GM12878 (cell line): ENCODE results near the gene CDC5L. TPM values are rescaled to one million over a fixed set of nuclear protein-coding genes. Genes with fewer than 3 reads are reported as not detected.

Experiments
- ATAC-seq: fragments of 200-7000 bp; cut with Tn5 transposase; 3 replicates; pipeline ENCODE4 v1.9.1; 2020; ENCODE audit warnings: mild to moderate bottlenecking, moderate library complexity
- BruUV-seq: library from RNA; stranded (reverse); fragments of 400-500 nt; replicated peaks from 2 replicates; lab custom pipeline; 2021; lab: Mats Ljungman, UMichigan
- CTCF ChIA-PET: fragments of 300-600 bp; sonication (Branson Sonifier 250); formaldehyde crosslinking; extraction: SDS; loops from one replicate; lab custom pipeline; 2021; ENCODE audit warnings: inconsistent platforms; lab: Yijun Ruan, JAX
- POLR2A ChIA-PET: fragments of 350-600 bp; formaldehyde crosslinking; extraction: SDS; loops from one replicate; lab custom pipeline; 2021; ENCODE audit warnings: inconsistent platforms; lab: Charles Lee
- RAD21 ChIA-PET: fragments of 300-600 bp; sonication (Branson Sonifier 250); formaldehyde crosslinking; loops from one replicate; lab custom pipeline; 2023; ENCODE audit warnings: antibody characterized with exemption; ENCODE audit not compliant: unreplicated experiment; lab: Charles Lee
- SMC1A ChIA-PET: fragments of 300-600 bp; sonication (Branson Sonifier 250); formaldehyde crosslinking; loops from one replicate; lab custom pipeline; 2023; ENCODE audit not compliant: unreplicated experiment, uncharacterized antibody; lab: Charles Lee
- DNase-seq: peaks from one replicate; pipeline ENCODE4 v3.0.0-alpha.2; 2011; ENCODE audit warnings: low read depth, low spot score
- FAIRE-seq: peaks from 3 replicates; lab custom pipeline; 2011; peaks lifted over from hg19 to GRCh38; lab: Jason Lieb, UNC
- H2AFZ ChIP-seq: 2 replicates; pipeline ENCODE4 v1.6.0; 2011; ENCODE audit warnings: low read depth, low read length, control low read depth; ENCODE audit not compliant: control insufficient read depth
- H3K27ac ChIP-seq: 2 replicates; pipeline ENCODE4 v1.5.1; 2011; ENCODE audit warnings: control low read depth; ENCODE audit not compliant: control insufficient read depth, insufficient read depth
- H3K27me3 ChIP-seq, 2 experiments: replicated peaks in 1 of 2; 2 replicates each; pipeline versions ENCODE4 v1.6.0 to v1.6.1; 2011; ENCODE audit warnings: low read length in 1 of 2; ENCODE audit not compliant: control insufficient read depth in 2 of 2, insufficient read depth in 2 of 2
- H3K36me3 ChIP-seq, 2 experiments: 2 replicates each; pipeline ENCODE4 v1.5.1; 2011; ENCODE audit warnings: low read length in 1 of 2; ENCODE audit not compliant: control insufficient read depth in 2 of 2, insufficient read depth in 2 of 2
- H3K4me1 ChIP-seq: 2 replicates; pipeline ENCODE4 v1.6.1; 2011; ENCODE audit warnings: mild to moderate bottlenecking, low read length, moderate library complexity, mixed read lengths; ENCODE audit not compliant: control insufficient read depth, insufficient read depth
- H3K4me2 ChIP-seq: 2 replicates; pipeline ENCODE4 v1.6.0; 2011; ENCODE audit warnings: control low read depth; ENCODE audit not compliant: control insufficient read depth, insufficient read depth
- H3K4me3 ChIP-seq: fragments of 200-600 bp; sonication (generic); 2 replicates; pipeline ENCODE4 v1.5.1; 2016
- H3K79me2 ChIP-seq: 2 replicates; pipeline ENCODE4 v1.6.0; 2011; ENCODE audit warnings: low read length; ENCODE audit not compliant: control insufficient read depth, insufficient read depth
- H3K9ac ChIP-seq: 2 replicates; pipeline ENCODE4 v1.8.0; 2011; ENCODE audit warnings: low read length, control low read depth, mixed read lengths; ENCODE audit not compliant: control insufficient read depth, insufficient read depth
- H3K9me3 ChIP-seq: replicated peaks from 3 replicates; pipeline ENCODE4 v1.5.1; 2011; ENCODE audit warnings: mild to moderate bottlenecking, low read length; ENCODE audit not compliant: control insufficient read depth, insufficient read depth
- H4K20me1 ChIP-seq: 2 replicates; pipeline ENCODE4 v1.6.0; 2011; ENCODE audit not compliant: control insufficient read depth, insufficient read depth
- BACH1 ChIP-seq: fragments of 450-650 bp; IDR thresholded peaks from 2 replicates; pipeline ENCODE4 v1.6.1; 2017; ENCODE audit warnings: mild to moderate bottlenecking, borderline replicate concordance
- CBX5 ChIP-seq: sonication (generic); IDR thresholded peaks from 2 replicates; pipeline ENCODE4 v1.6.1; 2016; ENCODE audit warnings: low read depth, moderate library complexity, mild to moderate bottlenecking, inconsistent platforms
- E2F4 ChIP-seq: IDR thresholded peaks from 2 replicates; pipeline ENCODE4 v1.6.1; 2012; ENCODE audit warnings: low read depth, low read length, improper control_type of control experiment
- EGR1 ChIP-seq, 2 experiments: IDR thresholded peaks; 1 replicate in 1 of 2; 2 replicates in 1 of 2; pipeline ENCODE4 v1.6.1; 2011 to 2012; ENCODE audit warnings: low read depth in 2 of 2, low read length in 2 of 2, borderline replicate concordance in 1 of 2, mild to moderate bottlenecking in 1 of 2, moderate library complexity in 1 of 2
- GABPA ChIP-seq: IDR thresholded peaks from 2 replicates; pipeline ENCODE4 v1.6.1; 2014; ENCODE audit warnings: antibody characterized with exemption, low read depth, mild to moderate bottlenecking, inconsistent platforms
- HCFC1 ChIP-seq: fragments of 150-350 bp; IDR thresholded peaks from 2 replicates; pipeline ENCODE4 v1.6.1; 2014; ENCODE audit warnings: low read length
- KAT2A ChIP-seq: conservative IDR thresholded peaks from 2 replicates; pipeline ENCODE4 v1.6.1; 2011; ENCODE audit warnings: low read depth, low read length; ENCODE audit not compliant: control insufficient read depth
- MLLT1 ChIP-seq: fragments of 450-650 bp; IDR thresholded peaks from 2 replicates; pipeline ENCODE4 v1.6.1; 2016; ENCODE audit warnings: mild to moderate bottlenecking
- NKRF ChIP-seq: fragments of 450-650 bp; conservative IDR thresholded peaks from 2 replicates; pipeline ENCODE4 v1.6.1; 2017; ENCODE audit warnings: mild to moderate bottlenecking, moderate library complexity
- NRF1 ChIP-seq: conservative IDR thresholded peaks from 2 replicates; pipeline ENCODE4 v1.6.1; 2011; ENCODE audit warnings: mild to moderate bottlenecking, low read depth, low read length, improper control_type of control experiment
- POLR2AphosphoS2 ChIP-seq: IDR thresholded peaks from 2 replicates; pipeline ENCODE4 v1.6.1; 2011; ENCODE audit warnings: low read depth, mild to moderate bottlenecking, low read length, improper control_type of control experiment, moderate library complexity
- SMC3 ChIP-seq: IDR thresholded peaks from 2 replicates; pipeline ENCODE4 v1.6.1; 2011; ENCODE audit warnings: low read length, improper control_type of control experiment, borderline replicate concordance
- ZBTB11 ChIP-seq: fragments of 450-650 bp; formaldehyde crosslinking; IDR thresholded peaks from 2 replicates; pipeline ENCODE4 v1.5.0; 2022; ENCODE audit warnings: mild to moderate bottlenecking, missing genetic modification characterization
- ZZZ3 ChIP-seq: IDR thresholded peaks from 2 replicates; pipeline ENCODE4 v1.6.1; 2011; ENCODE audit warnings: low read depth; ENCODE audit not compliant: control insufficient read depth, insufficient read length
- WGBS: methylation state at CpG from one replicate; pipeline ENCODE4 v1.1.6; 2016; ENCODE audit warnings: low lambda C conversion rate; ENCODE audit not compliant: insufficient replicate concordance, insufficient coverage; ENCODE audit errors: missing lambda C conversion rate; 5-methylcytosine and 5-hydroxymethylcytosine counted together
- in situ Hi-C: fragments of 300-500 bp; cut with MboI; formaldehyde crosslinking; loops from 9 replicates; pipeline ENCODE4 v1.14.3; 2018; ENCODE audit warnings: mixed read lengths
- intact Hi-C: fragments of 100-400 bp; cut with micrococcal nuclease; formaldehyde crosslinking; loops from one replicate; pipeline ENCODE4 v1.14.2; 2022; ENCODE audit not compliant: unreplicated experiment
- polyA plus RNA-seq, 11 experiments: library from polyadenylated mRNA; depleted of rRNA in 4 of 11; unstranded in 6 of 11; stranded (reverse) in 5 of 11; fragments of >200 nt; fragmentation: Nextera tagmentation in 4 of 11; fragmentation: Illumina TruSeq in 1 of 11; extraction: Ambion mirVana in 4 of 11; extraction: Trizol in 1 of 11; gene quantifications; 1 replicate in 1 of 11; 2 replicates in 10 of 11; pipeline versions ENCODE4 v1.2.1 to v1.2.3, GENCODE V29; 2011 to 2016; ENCODE audit warnings: inconsistent platforms in 2 of 11, missing spikeins in 2 of 11, low read depth in 1 of 11
- total RNA-seq, 4 experiments: library from RNA; depleted of rRNA in 3 of 4; stranded (reverse); fragments of >200 nt in 3 of 4; fragmentation: Illumina TruSeq in 1 of 4; extraction: Trizol in 1 of 4; gene quantifications; 2 replicates each; pipeline versions ENCODE4 v1.2.1 to v1.2.3, GENCODE V29; 2013 to 2021

CDC5L gene
- total and polyA plus RNA-seq, 10 of the 15 experiments (the other 5 are each of a cell fraction or from before 2014, with no cell fraction given), result 13.2 to 29.4 (median 18.8) TPM

- intact Hi-C loops (no loop called here), in situ Hi-C loops (no loop called here)
- WGBS, result 35% methylated on average over 11 of the region's 11 CpGs
- H3K4me3 ChIP-seq, result no peak overlapping the region
- ChIA-PET CTCF (interaction anchor here (1.3 to 2.7 kb wide), 3 partner anchors 11 to 33 kb away, joined by 3 to 15 read pairs (median 7); no protein-coding TSS in a partner anchor), SMC1A (no interaction called here), POLR2A (no interaction called here), RAD21 (no interaction called here)
- no peak overlapping the region for H2AFZ ChIP-seq
- H3K27me3 ChIP-seq, result no peaks in the 10 kb centered on the region
- no TSS peak for BruUV-seq
- no peak for DNase-seq
- no peak overlapping the region for H3K4me2 ChIP-seq
- H3K4me1 ChIP-seq, result no peaks in the 10 kb centered on the region
- H3K9me3 ChIP-seq, result no peaks in the 10 kb centered on the region
- H3K27ac ChIP-seq, result no peak overlapping the region
- FAIRE-seq, result no peak
- no peaks in the 10 kb centered on the region for H3K79me2 ChIP-seq
- no peak for ATAC-seq
- no peak overlapping the region for H3K9ac ChIP-seq
- H4K20me1 ChIP-seq, result no peaks in the 10 kb centered on the region
- no peaks in the 10 kb centered on the region for H3K36me3 ChIP-seq
- TF ChIP-seq KAT2A (no peak), BACH1 (no peak), ZZZ3 (no peak), MLLT1 (no peak), ZBTB11 (CRISPR knock-in tag) (no peak), NKRF (no peak), NRF1 (no peak), HCFC1 (no peak), POLR2AphosphoS2 (no peak), EGR1 (IDR thresholded peaks at IDR 0.05; ENCODE audit: borderline replicate concordance in 1 of 2, low read depth in 2 of 2, low read length in 2 of 2) (no peak), E2F4 (no peak), SMC3 (no peak), GABPA (no peak), CBX5 (no peak)
These were observed 76.4 kb downstream of the CDC5L start for GRCh38 chr6:44463728-44464450.
